ENCODE results near the gene XG. TPM values are rescaled to one million over a fixed set of nuclear protein-coding genes. Genes with fewer than 3 reads are reported as not detected.
A peak's percentile ranks its signal among the peaks of the same experiment; 100 is the strongest.

The XG gene
- total RNA-seq, 1 donor, result 4.7 TPM

DNA sequence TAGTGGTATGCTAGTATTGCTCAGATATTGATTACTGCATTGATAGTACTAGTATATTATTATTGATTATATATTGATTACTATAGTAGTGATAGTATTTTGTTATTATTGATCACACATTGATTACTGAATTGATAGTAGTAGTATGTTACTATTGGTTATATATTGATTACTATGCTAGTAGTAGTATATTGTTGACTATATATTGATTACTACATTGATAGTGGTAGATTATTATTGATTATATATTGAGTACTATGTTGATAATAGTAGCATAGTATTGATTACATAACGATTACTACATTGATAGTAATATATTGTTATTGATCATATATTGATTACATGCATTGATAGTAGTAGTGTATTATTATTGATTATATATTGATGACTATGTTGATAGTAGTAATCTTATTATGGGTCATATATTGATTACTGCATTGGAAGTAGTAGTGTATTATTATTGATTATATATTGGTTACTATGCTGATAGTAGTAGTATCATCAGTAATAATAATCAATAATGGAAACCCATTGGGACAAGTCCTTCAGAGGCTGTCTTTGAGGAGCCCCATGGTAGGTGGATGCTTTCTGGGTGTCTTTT is 107.5 kb downstream of the XG start:
- no peak for DNase-seq (ENCODE audit: low read depth)
- TF ChIP-seq, protein P1, sequence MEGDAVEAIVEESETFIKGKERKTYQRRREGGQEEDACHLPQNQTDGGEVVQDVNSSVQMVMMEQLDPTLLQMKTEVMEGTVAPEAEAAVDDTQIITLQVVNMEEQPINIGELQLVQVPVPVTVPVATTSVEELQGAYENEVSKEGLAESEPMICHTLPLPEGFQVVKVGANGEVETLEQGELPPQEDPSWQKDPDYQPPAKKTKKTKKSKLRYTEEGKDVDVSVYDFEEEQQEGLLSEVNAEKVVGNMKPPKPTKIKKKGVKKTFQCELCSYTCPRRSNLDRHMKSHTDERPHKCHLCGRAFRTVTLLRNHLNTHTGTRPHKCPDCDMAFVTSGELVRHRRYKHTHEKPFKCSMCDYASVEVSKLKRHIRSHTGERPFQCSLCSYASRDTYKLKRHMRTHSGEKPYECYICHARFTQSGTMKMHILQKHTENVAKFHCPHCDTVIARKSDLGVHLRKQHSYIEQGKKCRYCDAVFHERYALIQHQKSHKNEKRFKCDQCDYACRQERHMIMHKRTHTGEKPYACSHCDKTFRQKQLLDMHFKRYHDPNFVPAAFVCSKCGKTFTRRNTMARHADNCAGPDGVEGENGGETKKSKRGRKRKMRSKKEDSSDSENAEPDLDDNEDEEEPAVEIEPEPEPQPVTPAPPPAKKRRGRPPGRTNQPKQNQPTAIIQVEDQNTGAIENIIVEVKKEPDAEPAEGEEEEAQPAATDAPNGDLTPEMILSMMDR (IDR thresholded peaks at IDR 0.05; ENCODE audit: insufficient read depth, low read depth, low read length), result no peak
- no peak overlapping the region for H3K4me3 ChIP-seq (ENCODE audit: low read depth, low read length)

DNA sequence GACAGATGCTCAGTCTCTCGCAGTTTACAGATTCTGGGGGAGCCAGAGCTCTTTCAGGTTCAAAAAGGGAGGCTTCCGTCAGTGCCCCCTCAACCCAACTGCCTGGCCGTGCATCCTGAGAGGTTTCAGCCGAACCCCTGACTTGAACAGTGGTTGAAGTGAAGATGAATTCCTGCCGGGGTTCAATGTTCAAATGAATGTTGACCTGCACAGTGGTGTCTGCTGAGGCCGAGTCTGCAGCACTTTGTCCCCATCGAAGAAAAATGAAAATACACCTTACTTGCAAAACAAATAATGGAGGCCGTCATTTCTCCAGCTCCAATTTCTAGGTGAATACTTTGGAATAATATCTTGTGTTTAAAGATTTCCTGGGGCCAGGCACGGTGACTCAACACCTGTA is 110.6 kb downstream of the XG start:
- no peak for DNase-seq (ENCODE audit: low read depth)
- TF ChIP-seq, protein P1 (IDR thresholded peaks at IDR 0.05; ENCODE audit: insufficient read depth, low read depth, low read length), result no peak

DNA sequence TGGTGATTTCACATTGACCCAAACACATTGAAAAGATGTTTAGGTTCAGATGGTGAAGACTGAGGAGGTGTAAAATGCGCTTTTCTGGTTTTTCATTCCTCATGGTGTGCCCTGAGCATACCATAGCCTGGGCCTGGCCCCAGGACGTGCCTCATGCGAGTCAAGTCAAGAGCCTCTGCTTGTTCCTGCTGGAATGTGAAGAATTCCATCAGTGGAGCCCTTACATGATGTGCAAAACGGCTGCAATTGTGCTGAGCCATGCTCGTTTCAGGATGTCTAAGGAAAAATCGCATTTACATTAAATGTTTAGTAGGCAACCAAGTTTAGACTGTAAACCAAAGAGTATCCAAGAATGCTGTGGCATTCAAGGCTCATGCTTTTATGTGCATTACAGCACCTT is 111.8 kb downstream of the XG start:
- DNase-seq (ENCODE audit: low read depth), result peak; percentile 17
- TF ChIP-seq, protein P1 (IDR thresholded peaks at IDR 0.05; ENCODE audit: insufficient read depth, low read depth, low read length), result no peak
- H3K4me3 ChIP-seq (ENCODE audit: low read depth, low read length), result no peak overlapping the region

More for the DNA sequence above, 110.6 kb downstream of the XG start:
- no peak overlapping the region for H3K4me3 ChIP-seq (ENCODE audit: low read depth, low read length)

Other genes with a start within 250 kb of the XG start
- 268 and 386 TPM in 2 replicates for gene CD99, start 60.7 kb upstream of the XG start, total RNA-seq
- 3.5 and 3.9 TPM in 2 replicates for gene GYG2, start 76.9 kb downstream of the XG start, total RNA-seq
- gene ARSD, start 177.3 kb downstream of the XG start, total RNA-seq, result 10.6 and 13.4 TPM in 2 replicates